Measurements from ENCODE around the gene NEUROD2.

GRCh38 chr17:39608142-39608981 is 642 bp upstream of the NEUROD2 start:
- no peak for TF ChIP-seq CTCF (conservative IDR thresholded peaks at IDR 0.05)
- TF ChIP-seq ZFX (IDR thresholded peaks at IDR 0.05) = no peak
